Cardiac muscle cell (in vitro differentiated cells and primary cell): Measurements from ENCODE around the gene NUAK2. TPM values are rescaled to one million over a fixed set of nuclear protein-coding genes. Genes with fewer than 3 reads are reported as not detected.

Source experiments
- DNase-seq, 2 donors: peaks; one replicate each; pipeline versions ENCODE4 v3.0.0 to v3.0.0-alpha.2; 2010 to 2017; ENCODE audit warnings: low read depth in 1 of 2, low spot score in 1 of 2
- H3K27ac ChIP-seq: fragments of 200-600 bp; sonication (generic); 2 replicates; pipeline ENCODE4 v1.5.1; 2016
- H3K27me3 ChIP-seq: fragments of 200-600 bp; sonication (generic); 2 replicates; pipeline ENCODE4 v1.6.0; 2016; ENCODE audit warnings: control low read depth
- H3K36me3 ChIP-seq: fragments of 200-600 bp; sonication (generic); 2 replicates; pipeline ENCODE4 v1.5.1; 2016; ENCODE audit warnings: control low read depth
- H3K4me1 ChIP-seq: fragments of 200-600 bp; sonication (generic); 2 replicates; pipeline ENCODE4 v1.8.1; 2017; ENCODE audit warnings: low read depth, mild to moderate bottlenecking, mixed run types
- H3K4me3 ChIP-seq: fragments of 200-600 bp; sonication (generic); 2 replicates; pipeline ENCODE4 v1.5.1; 2016; ENCODE audit warnings: mild to moderate bottlenecking
- H3K9me3 ChIP-seq: fragments of 200-600 bp; sonication (generic); 2 replicates; pipeline ENCODE4 v1.5.1; 2017; ENCODE audit warnings: low read depth, mild to moderate bottlenecking, control low read depth
- polyA plus RNA-seq: library from polyadenylated mRNA; unstranded; fragments of >200 nt; fragmentation: Nextera tagmentation; extraction: Ambion mirVana; gene quantifications from 2 replicates; pipeline ENCODE4 v1.2.1, GENCODE V29; 2016
- total RNA-seq: library from RNA; depleted of rRNA; stranded (reverse); fragments of >200 nt; gene quantifications from 2 replicates; pipeline ENCODE4 v1.2.3, GENCODE V29; 2016
- TF ChIP-seq, protein P1 (sequence below): IDR thresholded peaks from 2 replicates; pipeline ENCODE4 v1.5.1; 2012; ENCODE audit warnings: low read depth, mild to moderate bottlenecking, low read length

Gene NUAK2
- total and polyA plus RNA-seq, 2 experiments from 2014 or later, result 2.1 to 4.3 TPM

- Histone ChIP-seq H3K4me3 (no peak overlapping the region), H3K4me1 (peaks cover 11% of the 10 kb centered on the region), H3K9me3 (no peaks in the 10 kb centered on the region), H3K27ac (no peak overlapping the region), H3K27me3 (no peaks in the 10 kb centered on the region), H3K36me3 (peaks cover 5% of the 10 kb centered on the region)
- no peak for DNase-seq
- TF ChIP-seq, protein P1, sequence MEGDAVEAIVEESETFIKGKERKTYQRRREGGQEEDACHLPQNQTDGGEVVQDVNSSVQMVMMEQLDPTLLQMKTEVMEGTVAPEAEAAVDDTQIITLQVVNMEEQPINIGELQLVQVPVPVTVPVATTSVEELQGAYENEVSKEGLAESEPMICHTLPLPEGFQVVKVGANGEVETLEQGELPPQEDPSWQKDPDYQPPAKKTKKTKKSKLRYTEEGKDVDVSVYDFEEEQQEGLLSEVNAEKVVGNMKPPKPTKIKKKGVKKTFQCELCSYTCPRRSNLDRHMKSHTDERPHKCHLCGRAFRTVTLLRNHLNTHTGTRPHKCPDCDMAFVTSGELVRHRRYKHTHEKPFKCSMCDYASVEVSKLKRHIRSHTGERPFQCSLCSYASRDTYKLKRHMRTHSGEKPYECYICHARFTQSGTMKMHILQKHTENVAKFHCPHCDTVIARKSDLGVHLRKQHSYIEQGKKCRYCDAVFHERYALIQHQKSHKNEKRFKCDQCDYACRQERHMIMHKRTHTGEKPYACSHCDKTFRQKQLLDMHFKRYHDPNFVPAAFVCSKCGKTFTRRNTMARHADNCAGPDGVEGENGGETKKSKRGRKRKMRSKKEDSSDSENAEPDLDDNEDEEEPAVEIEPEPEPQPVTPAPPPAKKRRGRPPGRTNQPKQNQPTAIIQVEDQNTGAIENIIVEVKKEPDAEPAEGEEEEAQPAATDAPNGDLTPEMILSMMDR, result no peak
Observed at GRCh38 chr1:205310976-205311704, 10.4 kb downstream of the NUAK2 start.

GRCh38 chr1:205309741-205310140 is 11.8 kb downstream of the NUAK2 start:
- Histone ChIP-seq H3K27me3 (no peaks in the 10 kb centered on the region), H3K36me3 (peaks cover 5% of the 10 kb centered on the region), H3K9me3 (no peaks in the 10 kb centered on the region), H3K4me1 (peaks cover 11% of the 10 kb centered on the region), H3K27ac (no peak overlapping the region), H3K4me3 (no peak overlapping the region)
- TF ChIP-seq, protein P1, result no peak
- no peak for DNase-seq

GRCh38 chr1:205306929-205307566 is 14.5 kb downstream of the NUAK2 start:
- peaks cover 5% of the 10 kb centered on the region for H3K36me3 ChIP-seq
- no peak overlapping the region for H3K27ac ChIP-seq
- H3K4me1 ChIP-seq, result no peaks in the 10 kb centered on the region
- H3K27me3 ChIP-seq, result no peaks in the 10 kb centered on the region
- TF ChIP-seq, protein P1, result no peak
- DNase-seq, result no peak
- H3K9me3 ChIP-seq, result no peaks in the 10 kb centered on the region
- H3K4me3 ChIP-seq, result no peak overlapping the region

GRCh38 chr1:205304695-205305070 is 16.9 kb downstream of the NUAK2 start:
- H3K27ac ChIP-seq, result no peak overlapping the region
- H3K27me3 ChIP-seq, result no peaks in the 10 kb centered on the region
- H3K4me1 ChIP-seq, result peaks cover 16% of the 10 kb centered on the region
- no peak overlapping the region for H3K4me3 ChIP-seq
- DNase-seq, result no peak
- peaks cover 5% of the 10 kb centered on the region for H3K36me3 ChIP-seq
- TF ChIP-seq, protein P1, result no peak
- no peaks in the 10 kb centered on the region for H3K9me3 ChIP-seq

DNA sequence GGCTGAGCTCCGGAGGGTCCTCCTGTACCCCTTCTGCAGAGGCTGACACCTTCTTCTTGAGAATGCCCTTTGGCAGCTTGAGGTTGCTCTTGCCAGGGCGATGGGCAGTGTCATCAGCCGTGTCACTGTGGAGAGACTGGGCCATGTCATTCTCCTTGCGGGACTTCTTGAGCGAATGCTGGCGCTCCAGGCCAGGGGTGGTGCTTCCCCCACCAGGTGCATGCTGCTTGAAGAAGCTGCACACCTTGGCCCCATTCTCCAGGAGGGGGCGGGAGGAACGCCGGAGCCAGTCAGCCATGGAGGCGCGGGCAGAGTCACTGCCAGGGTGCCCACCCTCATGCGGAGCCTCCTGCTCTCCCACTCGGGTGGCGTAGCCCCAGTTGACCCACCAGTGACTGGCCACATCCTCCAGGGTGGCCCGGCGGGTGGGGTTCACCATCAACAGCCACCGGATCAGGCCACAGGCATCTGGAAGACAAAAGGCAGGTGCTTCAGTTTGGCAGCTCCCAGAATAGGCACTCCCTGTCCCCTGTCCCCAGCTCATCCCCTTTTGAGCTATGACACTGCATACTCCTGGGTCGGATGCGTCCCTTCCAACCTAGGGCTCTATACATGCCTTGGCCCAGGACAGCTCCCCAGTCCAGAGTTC is 17.4 kb downstream of the NUAK2 start:
- H3K36me3 ChIP-seq, result peaks cover 5% of the 10 kb centered on the region
- no peak for DNase-seq
- TF ChIP-seq, protein P1, result no peak

More for the DNA sequence above, 17.4 kb downstream of the NUAK2 start:
- Histone ChIP-seq H3K27me3 (no peaks in the 10 kb centered on the region), H3K9me3 (no peaks in the 10 kb centered on the region), H3K27ac (no peak overlapping the region), H3K4me1 (peaks cover 16% of the 10 kb centered on the region), H3K4me3 (no peak overlapping the region)
